ENCODE results near the gene CTBP2.
A peak's percentile ranks its signal among the peaks of the same experiment; 100 is the strongest.
"Not testable (repeated sequence)": the region's sequence is repeated elsewhere in the genome, so short reads cannot be mapped to it uniquely, and the experiment has no call there.

The CTBP2 gene

DNA sequence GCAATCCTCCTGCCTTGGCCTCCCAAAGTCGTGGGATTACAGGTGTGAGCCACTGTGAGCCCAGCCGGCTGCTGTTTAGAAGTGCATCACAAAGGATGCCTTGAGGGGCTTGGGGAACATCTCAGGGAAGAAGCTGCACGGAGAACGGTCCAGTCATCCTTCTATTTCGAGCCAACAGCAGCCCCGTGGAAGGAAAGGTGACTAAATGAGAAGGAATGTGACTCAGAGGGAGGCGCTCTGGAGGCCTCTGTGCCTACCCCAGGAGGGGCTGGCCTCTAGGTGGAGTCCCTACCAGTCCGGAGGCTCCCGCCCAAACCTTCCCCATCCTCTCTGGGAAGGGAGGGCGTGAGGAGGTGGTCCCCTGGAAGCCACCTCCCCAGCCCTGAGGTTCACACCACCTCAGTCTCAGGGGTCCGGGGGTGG lies 76.2 kb downstream of the CTBP2 start:
- no peak overlapping the region for H3K4me3 ChIP-seq (ENCODE audit: extremely low read depth, insufficient read depth, low read length, poor library complexity, severe bottlenecking)
- peaks cover 92% of the 10 kb centered on the region for H3K36me3 ChIP-seq (ENCODE audit: control insufficient read depth, insufficient read depth, low read length)
- WGBS, 2 experiments (ENCODE audit: insufficient coverage in 2 of 2), result 59 to 65% methylated on average over 7 to 8 of the region's 11 CpGs
- no peaks in the 10 kb centered on the region for H3K9me3 ChIP-seq (ENCODE audit: control insufficient read depth, low read length)
- peaks cover 56% of the 10 kb centered on the region for H3K4me1 ChIP-seq (ENCODE audit: control insufficient read depth, insufficient read depth, low read length, poor library complexity, severe bottlenecking)
- H3K27ac ChIP-seq (ENCODE audit: low read depth, low read length, severe bottlenecking), result peak overlapping the region; percentile 59

DNA sequence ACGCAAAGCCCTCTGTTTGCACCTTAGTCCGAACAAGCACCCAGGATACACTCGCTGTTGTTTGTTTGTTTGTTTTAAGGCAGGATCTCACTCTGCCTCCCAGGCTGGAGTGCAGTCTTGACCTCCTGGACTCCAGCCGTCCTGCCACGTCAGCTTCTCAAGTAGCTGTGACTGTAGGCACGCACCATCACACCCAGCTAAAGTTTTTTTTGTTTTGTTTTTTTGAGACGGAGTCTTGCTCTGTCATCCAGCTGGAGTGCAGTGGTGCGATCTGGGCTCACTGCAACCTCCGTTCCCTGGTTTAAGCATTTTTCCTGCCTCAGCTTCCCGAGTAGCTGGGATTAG lies 76.8 kb downstream of the CTBP2 start:
- Histone ChIP-seq H3K36me3 (ENCODE audit: control insufficient read depth, insufficient read depth, low read length) (peaks cover 92% of the 10 kb centered on the region), H3K4me3 (ENCODE audit: extremely low read depth, insufficient read depth, low read length, poor library complexity, severe bottlenecking) (no peak overlapping the region), H3K9me3 (ENCODE audit: control insufficient read depth, low read length) (no peaks in the 10 kb centered on the region), H3K4me1 (ENCODE audit: control insufficient read depth, insufficient read depth, low read length, poor library complexity, severe bottlenecking) (peaks cover 56% of the 10 kb centered on the region), H3K27ac (ENCODE audit: low read depth, low read length, severe bottlenecking) (peak overlapping the region; percentile 59)
- 94 to 98% methylated on average over 7 to 9 of the region's 10 CpGs for WGBS, 2 experiments (ENCODE audit: insufficient coverage in 2 of 2)

DNA sequence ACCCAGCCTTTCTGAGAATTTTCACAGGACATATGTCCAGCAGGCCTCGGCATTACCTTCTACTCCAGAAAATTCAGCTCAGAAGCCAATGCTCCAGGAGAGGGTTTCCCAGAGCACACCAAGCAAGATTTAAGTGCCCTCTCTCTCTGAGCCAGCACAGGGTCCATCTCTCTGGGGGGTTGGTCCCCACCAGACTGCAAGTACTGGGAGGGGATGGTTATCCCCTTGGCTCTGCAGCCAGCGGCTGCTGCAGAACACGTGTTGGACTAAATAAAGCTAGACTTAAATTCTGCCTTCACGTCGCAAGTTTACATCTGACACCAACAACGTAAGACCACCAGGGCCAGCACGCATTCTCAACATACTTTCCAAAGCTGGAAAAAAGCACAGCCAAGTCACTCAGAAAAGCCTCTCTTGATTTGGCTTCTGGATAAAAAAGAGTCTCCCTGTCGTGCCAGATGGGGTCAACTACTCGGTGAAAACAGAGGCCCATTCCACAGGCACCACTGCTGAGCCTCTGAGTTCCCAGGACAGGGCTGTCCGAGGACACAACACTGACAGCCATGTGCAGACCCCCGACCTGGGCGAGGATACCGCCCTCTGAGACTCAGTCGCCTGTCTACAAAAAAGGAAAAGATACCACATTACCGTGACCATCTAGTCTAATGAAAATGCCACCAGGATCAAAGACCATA lies 77.3 kb downstream of the CTBP2 start:
- H3K9me3 ChIP-seq (ENCODE audit: control insufficient read depth, low read length), result no peaks in the 10 kb centered on the region
- WGBS, 2 experiments (ENCODE audit: insufficient coverage in 2 of 2), result 94 to 98% methylated on average over 10 to 13 of the region's 15 CpGs
- peaks cover 52% of the 10 kb centered on the region for H3K4me1 ChIP-seq (ENCODE audit: control insufficient read depth, insufficient read depth, low read length, poor library complexity, severe bottlenecking)
- peaks cover 92% of the 10 kb centered on the region for H3K36me3 ChIP-seq (ENCODE audit: control insufficient read depth, insufficient read depth, low read length)
- no peak overlapping the region for H3K4me3 ChIP-seq (ENCODE audit: extremely low read depth, insufficient read depth, low read length, poor library complexity, severe bottlenecking)
- H3K27ac ChIP-seq (ENCODE audit: low read depth, low read length, severe bottlenecking), result peak overlapping the region; percentile 59

DNA sequence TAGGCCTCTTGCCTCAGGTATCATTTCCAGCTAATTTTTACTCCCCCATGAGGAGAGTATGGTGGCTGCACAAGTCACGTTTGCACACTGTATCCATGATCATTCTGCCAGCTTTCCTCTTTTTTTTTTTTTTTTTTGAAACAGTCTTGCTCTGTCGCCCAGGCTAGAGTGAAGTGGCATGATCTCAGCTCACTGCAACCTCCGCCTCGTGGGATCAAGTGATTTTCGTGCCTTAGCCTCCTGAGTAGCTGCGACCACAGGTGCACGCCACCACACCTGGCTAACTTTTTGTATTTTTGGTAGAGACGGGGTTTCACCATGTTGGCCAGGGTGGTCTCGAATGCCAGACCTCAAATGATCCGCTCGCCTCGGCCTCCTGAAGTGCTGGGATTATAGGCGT lies 77.9 kb downstream of the CTBP2 start:
- H3K4me3 ChIP-seq (ENCODE audit: extremely low read depth, insufficient read depth, low read length, poor library complexity, severe bottlenecking); H3K27ac ChIP-seq (ENCODE audit: low read depth, low read length, severe bottlenecking); H3K9me3 ChIP-seq (ENCODE audit: control insufficient read depth, low read length): not testable (repeated sequence)
- peaks cover 91% of the 10 kb centered on the region for H3K36me3 ChIP-seq (ENCODE audit: control insufficient read depth, insufficient read depth, low read length)
- WGBS, 2 experiments (ENCODE audit: insufficient coverage in 2 of 2), result 96 to 98% methylated on average over 12 to 13 of the region's 13 CpGs
- H3K4me1 ChIP-seq (ENCODE audit: control insufficient read depth, insufficient read depth, low read length, poor library complexity, severe bottlenecking), result peaks cover 50% of the 10 kb centered on the region

DNA sequence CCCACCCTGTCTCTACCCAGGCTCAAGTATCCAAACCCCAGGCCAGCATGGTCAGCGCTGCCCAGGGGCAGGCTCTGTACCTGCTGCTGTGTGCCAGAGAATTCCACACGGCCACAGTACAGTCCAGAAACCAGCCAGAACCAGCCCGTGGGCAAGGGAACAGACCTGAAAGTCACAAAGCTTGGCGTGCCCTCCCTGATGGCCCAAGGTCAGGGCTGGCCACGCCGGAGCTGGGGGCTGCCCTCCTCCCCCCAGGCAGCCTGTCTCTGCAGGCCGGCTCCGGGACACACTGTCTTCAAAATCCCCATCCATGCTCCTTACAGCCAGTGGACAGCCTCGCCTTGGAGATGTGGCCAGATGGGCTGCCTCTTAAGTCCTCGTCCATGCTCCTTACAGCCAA lies 78.4 kb downstream of the CTBP2 start:
- WGBS, 2 experiments (ENCODE audit: insufficient coverage in 2 of 2), result 91 to 95% methylated on average over 5 to 10 of the region's 10 CpGs
- Histone ChIP-seq H3K4me1 (ENCODE audit: control insufficient read depth, insufficient read depth, low read length, poor library complexity, severe bottlenecking) (peaks cover 55% of the 10 kb centered on the region), H3K9me3 (ENCODE audit: control insufficient read depth, low read length) (no peaks in the 10 kb centered on the region), H3K36me3 (ENCODE audit: control insufficient read depth, insufficient read depth, low read length) (peaks cover 91% of the 10 kb centered on the region), H3K27ac (ENCODE audit: low read depth, low read length, severe bottlenecking) (no peak overlapping the region), H3K4me3 (ENCODE audit: extremely low read depth, insufficient read depth, low read length, poor library complexity, severe bottlenecking) (no peak overlapping the region)

DNA sequence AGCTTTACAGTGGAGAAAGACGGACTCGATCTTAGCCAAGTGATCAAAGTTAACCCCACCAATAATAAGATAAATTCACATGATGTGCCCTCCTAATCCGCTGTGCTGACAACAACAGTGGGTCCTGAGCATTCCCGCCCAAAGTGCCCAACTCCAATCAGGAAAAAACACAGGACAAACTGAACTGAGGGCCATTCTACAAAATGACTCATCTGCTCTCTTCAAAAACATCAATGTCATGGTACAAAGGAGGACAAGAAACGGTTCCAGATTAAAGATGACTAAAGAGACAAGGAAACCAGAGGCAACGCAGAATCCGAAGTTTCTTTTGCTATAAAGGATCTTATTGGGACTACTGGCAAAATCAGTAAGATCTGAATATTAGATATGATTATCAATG lies 79.4 kb downstream of the CTBP2 start:
- WGBS, 2 experiments (ENCODE audit: insufficient coverage in 2 of 2), result 57 to 96% methylated on average over 1 to 5 of the region's 7 CpGs
- H3K27ac ChIP-seq (ENCODE audit: low read depth, low read length, severe bottlenecking), result peak overlapping the region; percentile 36
- peaks cover 90% of the 10 kb centered on the region for H3K36me3 ChIP-seq (ENCODE audit: control insufficient read depth, insufficient read depth, low read length)
- H3K4me1 ChIP-seq (ENCODE audit: control insufficient read depth, insufficient read depth, low read length, poor library complexity, severe bottlenecking), result peaks cover 55% of the 10 kb centered on the region
- H3K4me3 ChIP-seq (ENCODE audit: extremely low read depth, insufficient read depth, low read length, poor library complexity, severe bottlenecking), result no peak overlapping the region
- no peaks in the 10 kb centered on the region for H3K9me3 ChIP-seq (ENCODE audit: control insufficient read depth, low read length)

DNA sequence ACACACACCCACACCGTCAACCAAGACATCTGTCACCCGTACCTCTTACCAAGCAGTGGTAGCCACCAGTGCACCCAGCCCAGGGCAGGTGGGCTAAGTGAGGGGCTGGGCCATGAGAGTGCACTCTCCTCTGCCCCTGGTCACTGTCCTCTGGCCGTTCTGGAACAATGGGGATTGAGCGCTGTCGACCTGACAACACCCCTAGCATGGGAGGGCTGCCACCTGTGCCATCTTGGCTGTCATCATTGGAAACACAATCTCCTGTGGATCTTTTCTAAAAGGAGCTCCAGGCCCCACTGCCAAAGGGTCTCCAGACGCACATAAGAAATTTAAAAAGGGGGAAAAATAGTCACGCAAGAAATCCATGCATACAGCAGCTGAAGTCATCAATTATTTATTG lies 80.1 kb downstream of the CTBP2 start:
- 91 to 97% methylated on average over 4 to 6 of the region's 7 CpGs for WGBS, 2 experiments (ENCODE audit: insufficient coverage in 2 of 2)

DNA sequence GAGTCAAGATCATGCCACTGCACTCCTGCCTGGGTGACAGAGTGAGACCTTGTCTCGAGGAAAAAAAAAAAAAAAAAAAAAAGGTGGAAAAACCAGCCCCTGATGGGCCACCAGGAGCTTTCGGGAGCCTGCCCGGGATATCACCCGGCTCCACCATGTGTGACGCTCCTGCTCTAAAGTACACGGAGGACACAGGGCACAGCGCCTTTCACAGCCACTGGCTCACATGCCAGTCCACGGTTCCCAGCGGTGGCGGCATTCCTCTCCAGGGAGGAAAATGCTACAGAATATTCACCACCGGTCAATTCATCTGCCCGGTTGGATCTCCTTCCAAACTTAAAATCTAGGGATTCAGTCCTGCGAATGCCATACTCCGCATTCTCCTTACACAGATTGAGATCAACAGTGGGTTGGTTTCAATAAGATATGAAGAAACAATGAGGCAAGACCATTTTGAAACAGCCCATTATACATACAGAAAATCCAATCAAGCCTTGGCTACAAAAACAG lies 81.2 kb downstream of the CTBP2 start:
- Histone ChIP-seq H3K9me3 (ENCODE audit: control insufficient read depth, low read length) (no peaks in the 10 kb centered on the region), H3K27ac (ENCODE audit: low read depth, low read length, severe bottlenecking) (no peak overlapping the region), H3K4me3 (ENCODE audit: extremely low read depth, insufficient read depth, low read length, poor library complexity, severe bottlenecking) (no peak overlapping the region), H3K36me3 (ENCODE audit: control insufficient read depth, insufficient read depth, low read length) (peaks cover 93% of the 10 kb centered on the region), H3K4me1 (ENCODE audit: control insufficient read depth, insufficient read depth, low read length, poor library complexity, severe bottlenecking) (peaks cover 38% of the 10 kb centered on the region)
- 97% methylated on average over 4 to 12 of the region's 14 CpGs for WGBS, 2 experiments (ENCODE audit: insufficient coverage in 2 of 2)

More for the DNA sequence above, 80.1 kb downstream of the CTBP2 start:
- Histone ChIP-seq H3K4me3 (ENCODE audit: extremely low read depth, insufficient read depth, low read length, poor library complexity, severe bottlenecking) (no peak overlapping the region), H3K27ac (ENCODE audit: low read depth, low read length, severe bottlenecking) (no peak overlapping the region), H3K4me1 (ENCODE audit: control insufficient read depth, insufficient read depth, low read length, poor library complexity, severe bottlenecking) (peaks cover 48% of the 10 kb centered on the region), H3K9me3 (ENCODE audit: control insufficient read depth, low read length) (no peaks in the 10 kb centered on the region), H3K36me3 (ENCODE audit: control insufficient read depth, insufficient read depth, low read length) (peaks cover 90% of the 10 kb centered on the region)

DNA sequence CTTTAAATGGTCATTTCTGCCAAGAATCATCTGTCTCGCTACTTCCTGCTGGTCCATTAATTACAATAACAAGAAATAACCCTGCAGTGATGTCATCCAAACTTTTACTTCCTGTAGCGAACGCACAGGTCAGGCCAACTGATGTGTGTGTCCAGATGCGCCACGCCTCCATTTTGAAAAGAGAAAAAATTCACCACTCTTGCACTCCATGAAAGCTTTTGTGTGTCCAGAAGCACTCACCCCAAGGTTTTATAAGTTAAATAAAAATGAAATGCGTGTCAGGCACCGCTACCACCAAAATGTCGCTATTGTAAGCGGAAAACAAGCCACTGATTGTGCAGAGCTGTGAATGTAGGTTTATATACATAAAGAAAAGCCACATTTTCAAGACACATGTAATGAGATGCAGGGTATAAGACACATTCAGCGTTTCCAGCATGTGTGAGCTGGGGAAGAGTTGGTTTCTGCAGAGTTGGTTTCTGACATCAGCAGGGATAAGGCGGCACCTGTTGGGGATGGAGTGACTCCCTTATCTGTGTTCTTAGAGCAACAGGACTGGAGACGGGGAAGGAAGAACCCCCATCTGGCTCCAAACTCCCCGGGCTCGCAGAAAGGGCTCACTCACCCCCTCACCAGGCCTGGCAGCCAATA lies 83.3 kb downstream of the CTBP2 start:
- Histone ChIP-seq H3K27ac (ENCODE audit: low read depth, low read length, severe bottlenecking) (no peak overlapping the region), H3K36me3 (ENCODE audit: control insufficient read depth, insufficient read depth, low read length) (peaks cover 93% of the 10 kb centered on the region), H3K9me3 (ENCODE audit: control insufficient read depth, low read length) (no peaks in the 10 kb centered on the region), H3K4me3 (ENCODE audit: extremely low read depth, insufficient read depth, low read length, poor library complexity, severe bottlenecking) (no peak overlapping the region), H3K4me1 (ENCODE audit: control insufficient read depth, insufficient read depth, low read length, poor library complexity, severe bottlenecking) (peaks cover 22% of the 10 kb centered on the region)
- whole genome bisulfite sequencing, 2 experiments (ENCODE audit: insufficient coverage in 2 of 2), result 92 to 94% methylated on average over 6 to 7 of the region's 14 CpGs

DNA sequence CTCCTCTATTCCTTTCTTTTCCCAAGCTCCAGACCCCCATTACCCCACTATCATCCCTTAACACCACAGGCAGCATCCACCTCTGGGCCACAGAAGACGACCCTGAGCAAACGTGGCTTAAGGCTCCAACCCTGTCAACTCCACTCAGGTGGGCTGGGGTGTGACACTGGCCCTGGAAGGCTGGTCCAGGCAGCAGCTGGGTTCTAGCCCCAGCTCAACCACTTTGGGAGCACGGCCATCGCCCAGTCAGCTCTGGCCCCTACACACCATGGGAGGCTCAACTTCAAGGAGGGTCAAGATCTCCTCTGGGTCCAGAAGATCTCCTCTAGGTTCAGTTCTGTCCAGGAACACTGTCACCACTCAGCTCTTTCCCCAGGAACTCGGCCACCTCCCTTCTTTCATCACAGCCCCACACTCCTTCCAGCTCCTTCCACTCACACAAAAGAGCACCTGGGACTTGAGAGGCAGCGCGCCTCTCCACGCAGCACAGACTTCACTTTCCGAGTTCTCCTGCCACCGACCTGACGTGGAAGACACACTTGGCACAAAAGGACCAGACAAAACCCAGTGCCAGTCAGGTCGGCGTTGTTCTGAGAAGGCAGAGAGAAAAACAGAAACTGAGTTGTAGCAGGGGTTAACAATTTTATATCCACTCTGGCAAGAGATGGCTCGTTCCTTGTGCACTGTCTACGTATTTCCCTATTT lies 84.1 kb downstream of the CTBP2 start:
- Histone ChIP-seq H3K4me3 (ENCODE audit: extremely low read depth, insufficient read depth, low read length, poor library complexity, severe bottlenecking) (no peak overlapping the region), H3K27ac (ENCODE audit: low read depth, low read length, severe bottlenecking) (no peak overlapping the region), H3K9me3 (ENCODE audit: control insufficient read depth, low read length) (no peaks in the 10 kb centered on the region), H3K4me1 (ENCODE audit: control insufficient read depth, insufficient read depth, low read length, poor library complexity, severe bottlenecking) (peaks cover 15% of the 10 kb centered on the region), H3K36me3 (ENCODE audit: control insufficient read depth, insufficient read depth, low read length) (peaks cover 95% of the 10 kb centered on the region)
- WGBS, 2 experiments (ENCODE audit: insufficient coverage in 2 of 2), result 97 to 98% methylated on average over 14 of the region's 15 CpGs

Data from mesodermal cell (in vitro differentiated cells).